ENCODE measurements around the gene CNTNAP5.

Gene CNTNAP5

GRCh38 chr2:124582387-124582786 lies 557.3 kb downstream of the CNTNAP5 start:
- Histone ChIP-seq H3K4me2 (ENCODE audit: low read depth, low read length, poor library complexity, severe bottlenecking) (no peak overlapping the region), H3K4me1 (ENCODE audit: insufficient read depth, low read length, poor library complexity, severe bottlenecking) (no peaks in the 10 kb centered on the region), H3K36me3 (ENCODE audit: insufficient read depth, low read length) (no peaks in the 10 kb centered on the region), H3K9me2 (replicated peaks; ENCODE audit: low read depth, low read length) (no peaks in the 10 kb centered on the region), H3K79me2 (ENCODE audit: insufficient read depth, low read length) (no peaks in the 10 kb centered on the region), H3K9me3 (ENCODE audit: insufficient read depth, low read depth, low read length) (no peaks in the 10 kb centered on the region), H3F3A (ENCODE audit: low read depth) (no peaks in the 10 kb centered on the region), H3K9ac (ENCODE audit: low read depth, low read length, poor library complexity, severe bottlenecking) (no peak overlapping the region), H3K4me3 (ENCODE audit: low read length, poor library complexity, severe bottlenecking) (no peak overlapping the region), H4K20me1 (ENCODE audit: insufficient read depth, low read length, poor library complexity, severe bottlenecking) (no peaks in the 10 kb centered on the region), H3K27me3 (ENCODE audit: insufficient read depth, low read length, poor library complexity, severe bottlenecking) (no peaks in the 10 kb centered on the region), H2AFZ (ENCODE audit: low read length) (no peak overlapping the region)
- TF ChIP-seq CTCF (conservative IDR thresholded peaks at IDR 0.05; ENCODE audit: low read length) (no peak), EZH2phosphoT487 (IDR thresholded peaks at IDR 0.05; ENCODE audit: borderline replicate concordance) (no peak)

GRCh38 chr2:124584615-124585014 lies 559.5 kb downstream of the CNTNAP5 start:
- H3K9ac ChIP-seq (ENCODE audit: low read depth, low read length, poor library complexity, severe bottlenecking) = no peak overlapping the region
- H3K9me3 ChIP-seq (ENCODE audit: insufficient read depth, low read depth, low read length) = no peaks in the 10 kb centered on the region
- H3K4me2 ChIP-seq (ENCODE audit: low read depth, low read length, poor library complexity, severe bottlenecking) = no peak overlapping the region
- H4K20me1 ChIP-seq (ENCODE audit: insufficient read depth, low read length, poor library complexity, severe bottlenecking) = no peaks in the 10 kb centered on the region
- H3K4me3 ChIP-seq (ENCODE audit: low read length, poor library complexity, severe bottlenecking) = no peak overlapping the region
- H3F3A ChIP-seq (ENCODE audit: low read depth) = no peaks in the 10 kb centered on the region
- no peaks in the 10 kb centered on the region for H3K9me2 ChIP-seq (replicated peaks; ENCODE audit: low read depth, low read length)
- no peaks in the 10 kb centered on the region for H3K27me3 ChIP-seq (ENCODE audit: insufficient read depth, low read length, poor library complexity, severe bottlenecking)
- no peaks in the 10 kb centered on the region for H3K79me2 ChIP-seq (ENCODE audit: insufficient read depth, low read length)
- H2AFZ ChIP-seq (ENCODE audit: low read length) = no peak overlapping the region
- TF ChIP-seq CTCF (conservative IDR thresholded peaks at IDR 0.05; ENCODE audit: low read length) (no peak), EZH2phosphoT487 (IDR thresholded peaks at IDR 0.05; ENCODE audit: borderline replicate concordance) (no peak)
- H3K4me1 ChIP-seq (ENCODE audit: insufficient read depth, low read length, poor library complexity, severe bottlenecking) = no peaks in the 10 kb centered on the region
- no peaks in the 10 kb centered on the region for H3K36me3 ChIP-seq (ENCODE audit: insufficient read depth, low read length)

- no peaks in the 10 kb centered on the region for H3F3A ChIP-seq (ENCODE audit: low read depth)
- TF ChIP-seq CTCF (conservative IDR thresholded peaks at IDR 0.05; ENCODE audit: low read length) (no peak), EZH2phosphoT487 (IDR thresholded peaks at IDR 0.05; ENCODE audit: borderline replicate concordance) (no peak)
- H3K9me3 ChIP-seq (ENCODE audit: insufficient read depth, low read depth, low read length) = no peaks in the 10 kb centered on the region
- H3K27me3 ChIP-seq (ENCODE audit: insufficient read depth, low read length, poor library complexity, severe bottlenecking) = no peaks in the 10 kb centered on the region
- no peak overlapping the region for H3K4me3 ChIP-seq (ENCODE audit: low read length, poor library complexity, severe bottlenecking)
- H3K9me2 ChIP-seq (replicated peaks; ENCODE audit: low read depth, low read length) = no peaks in the 10 kb centered on the region
- H3K79me2 ChIP-seq (ENCODE audit: insufficient read depth, low read length) = no peaks in the 10 kb centered on the region
- H3K36me3 ChIP-seq (ENCODE audit: insufficient read depth, low read length) = no peaks in the 10 kb centered on the region
- H3K4me2 ChIP-seq (ENCODE audit: low read depth, low read length, poor library complexity, severe bottlenecking) = no peak overlapping the region
- H4K20me1 ChIP-seq (ENCODE audit: insufficient read depth, low read length, poor library complexity, severe bottlenecking) = no peaks in the 10 kb centered on the region
- H2AFZ ChIP-seq (ENCODE audit: low read length) = no peak overlapping the region
- no peak overlapping the region for H3K9ac ChIP-seq (ENCODE audit: low read depth, low read length, poor library complexity, severe bottlenecking)
- no peaks in the 10 kb centered on the region for H3K4me1 ChIP-seq (ENCODE audit: insufficient read depth, low read length, poor library complexity, severe bottlenecking)
Measured at GRCh38 chr2:124585277-124585676, 560.2 kb downstream of the CNTNAP5 start.
